Neural cell (in vitro differentiated cells): ENCODE results near the gene PHF21A. TPM values are rescaled to one million over a fixed set of nuclear protein-coding genes. Genes with fewer than 3 reads are reported as not detected.

ENCODE experiments used
- H2AFZ ChIP-seq: fragments of 200-600, 300-800 bp; sonication (generic), shearing (Covaris generic); 2 replicates; pipeline ENCODE4 v1.6.0; 2014; ENCODE audit warnings: low read depth, mild to moderate bottlenecking, antibody characterized with exemption, low read length, moderate library complexity
- H3F3A ChIP-seq: fragments of 200-600 bp; shearing (Covaris generic); 2 replicates; pipeline ENCODE4 v1.6.1; 2016; ENCODE audit warnings: mild to moderate bottlenecking, moderate library complexity, mixed read lengths, antibody characterized with exemption, low read length; ENCODE audit not compliant: insufficient read depth, poor library complexity, severe bottlenecking
- H3K27ac ChIP-seq: fragments of 200-600, 300-800 bp; sonication (generic), shearing (Covaris generic); 2 replicates; pipeline ENCODE4 v1.5.1; 2014; ENCODE audit warnings: mild to moderate bottlenecking, low read length, moderate library complexity
- H3K27me3 ChIP-seq: fragments of 300-800, 200-600 bp; sonication (generic), shearing (Covaris generic); 2 replicates; pipeline ENCODE4 v1.6.0; 2014; ENCODE audit warnings: mild to moderate bottlenecking, low read depth, low read length, moderate library complexity; ENCODE audit not compliant: insufficient read depth
- H3K36me3 ChIP-seq: fragments of 300-800, 200-600 bp; sonication (generic), shearing (Covaris generic); 2 replicates; pipeline ENCODE4 v1.5.1; 2014; ENCODE audit warnings: mild to moderate bottlenecking, antibody characterized with exemption, low read length, moderate library complexity; ENCODE audit not compliant: insufficient read depth
- H3K4me2 ChIP-seq: fragments of 300-800, 200-600 bp; sonication (generic), shearing (Covaris generic); 2 replicates; pipeline ENCODE4 v1.6.0; 2014; ENCODE audit warnings: mild to moderate bottlenecking, low read length
- H3K4me3 ChIP-seq: fragments of 300-800, 200-600 bp; sonication (generic), shearing (Covaris generic); 2 replicates; pipeline ENCODE4 v1.5.1; 2014; ENCODE audit warnings: mild to moderate bottlenecking, low read length, moderate library complexity
- H3K79me2 ChIP-seq: fragments of 200-600 bp; shearing (Covaris generic); replicated peaks from 2 replicates; pipeline ENCODE4 v1.6.0; 2014; ENCODE audit warnings: mild to moderate bottlenecking, low read length, moderate library complexity; ENCODE audit not compliant: insufficient read depth
- H3K9ac ChIP-seq: fragments of 300-800, 200-600 bp; sonication (generic), shearing (Covaris generic); 2 replicates; pipeline ENCODE4 v1.6.1; 2016; ENCODE audit warnings: mild to moderate bottlenecking, low read length, mixed read lengths
- H3K9me2 ChIP-seq: fragments of 200-600 bp; shearing (Covaris generic); 2 replicates; pipeline ENCODE4 v1.6.1; 2016; ENCODE audit warnings: mild to moderate bottlenecking, low read length, mixed read lengths; ENCODE audit not compliant: insufficient read depth
- H3K9me3 ChIP-seq: fragments of 200-600, 300-800 bp; sonication (generic), shearing (Covaris generic); 2 replicates; pipeline ENCODE4 v1.6.1; 2016; ENCODE audit warnings: mild to moderate bottlenecking, mixed run types, low read length, moderate library complexity, mixed read lengths
- H4K20me1 ChIP-seq: fragments of 200-600 bp; shearing (Covaris generic); 2 replicates; pipeline ENCODE4 v1.6.1; 2016; ENCODE audit warnings: mild to moderate bottlenecking, mixed run types; ENCODE audit not compliant: insufficient read depth
- EP300 ChIP-seq: fragments of 450-650 bp; conservative IDR thresholded peaks from 2 replicates; pipeline ENCODE4 v1.6.1; 2014; ENCODE audit warnings: antibody characterized with exemption, mild to moderate bottlenecking, moderate library complexity; ENCODE audit not compliant: poor library complexity, severe bottlenecking
- EZH2 ChIP-seq: fragments of 200-600, 300-800 bp; shearing (Covaris generic), sonication (generic); IDR thresholded peaks from 2 replicates; pipeline ENCODE4 v1.6.1; 2014; ENCODE audit warnings: antibody characterized with exemption, low read length, borderline replicate concordance, mild to moderate bottlenecking; ENCODE audit not compliant: insufficient read depth, poor library complexity, severe bottlenecking
- MXI1 ChIP-seq: fragments of 450-650 bp; conservative IDR thresholded peaks from 2 replicates; pipeline ENCODE4 v1.6.1; 2014; ENCODE audit warnings: antibody characterized with exemption, mild to moderate bottlenecking; ENCODE audit not compliant: poor library complexity, severe bottlenecking
- POLR2AphosphoS5 ChIP-seq: IDR thresholded peaks from 2 replicates; pipeline ENCODE4 v1.6.1; 2012
- RAD21 ChIP-seq: fragments of 450-650 bp; conservative IDR thresholded peaks from 2 replicates; pipeline ENCODE4 v1.6.1; 2014; ENCODE audit warnings: antibody characterized with exemption, mild to moderate bottlenecking, moderate library complexity
- SMC3 ChIP-seq: fragments of 450-650 bp; conservative IDR thresholded peaks from 2 replicates; pipeline ENCODE4 v1.6.1; 2014; ENCODE audit warnings: antibody characterized with exemption, mild to moderate bottlenecking, moderate library complexity; ENCODE audit not compliant: poor library complexity
- TAF1 ChIP-seq: IDR thresholded peaks from 2 replicates; pipeline ENCODE4 v1.6.1; 2012; ENCODE audit warnings: low read depth
- polyA plus RNA-seq: library from polyadenylated mRNA; depleted of rRNA; stranded (reverse); fragments of >200 nt; gene quantifications from 2 replicates; pipeline ENCODE4 v1.2.3, GENCODE V29; 2014
- TF ChIP-seq, protein P1 (sequence below): IDR thresholded peaks from 2 replicates; pipeline ENCODE4 v1.6.1; 2012; ENCODE audit warnings: borderline replicate concordance
- TF ChIP-seq, protein P2 (sequence below): fragments of 450-650 bp; IDR thresholded peaks from 2 replicates; pipeline ENCODE4 v1.5.1; 2014; ENCODE audit warnings: antibody characterized with exemption, mild to moderate bottlenecking, moderate library complexity; ENCODE audit not compliant: poor library complexity, severe bottlenecking

Gene PHF21A
- polyA plus RNA-seq, 1 donor from 2014 or later = 31.7 TPM

DNA sequence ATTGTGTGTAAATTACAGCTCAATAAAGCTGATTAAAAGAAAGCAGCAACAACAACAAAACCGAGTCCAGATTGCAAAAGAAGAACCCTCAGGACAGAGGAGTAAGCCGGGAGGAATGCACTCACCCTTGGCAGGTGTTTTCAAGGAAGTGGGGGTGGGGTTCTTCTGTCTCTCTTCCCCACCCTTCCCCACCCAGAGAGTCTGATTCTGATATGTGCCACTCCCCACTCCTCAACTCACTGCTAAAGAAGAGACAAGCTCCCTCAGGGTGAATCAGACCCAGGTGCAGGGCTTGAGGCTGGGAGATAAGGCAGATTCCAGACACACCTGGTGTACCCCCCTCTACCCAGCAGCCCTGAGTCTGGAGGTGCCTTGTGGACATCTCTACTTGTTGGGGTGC lies 38.4 kb upstream of the PHF21A start:
- no peak overlapping the region for H3K4me3 ChIP-seq
- no peaks in the 10 kb centered on the region for H3K9me3 ChIP-seq
- TF ChIP-seq MXI1 (no peak), TAF1 (no peak)
- TF ChIP-seq, protein P1, sequence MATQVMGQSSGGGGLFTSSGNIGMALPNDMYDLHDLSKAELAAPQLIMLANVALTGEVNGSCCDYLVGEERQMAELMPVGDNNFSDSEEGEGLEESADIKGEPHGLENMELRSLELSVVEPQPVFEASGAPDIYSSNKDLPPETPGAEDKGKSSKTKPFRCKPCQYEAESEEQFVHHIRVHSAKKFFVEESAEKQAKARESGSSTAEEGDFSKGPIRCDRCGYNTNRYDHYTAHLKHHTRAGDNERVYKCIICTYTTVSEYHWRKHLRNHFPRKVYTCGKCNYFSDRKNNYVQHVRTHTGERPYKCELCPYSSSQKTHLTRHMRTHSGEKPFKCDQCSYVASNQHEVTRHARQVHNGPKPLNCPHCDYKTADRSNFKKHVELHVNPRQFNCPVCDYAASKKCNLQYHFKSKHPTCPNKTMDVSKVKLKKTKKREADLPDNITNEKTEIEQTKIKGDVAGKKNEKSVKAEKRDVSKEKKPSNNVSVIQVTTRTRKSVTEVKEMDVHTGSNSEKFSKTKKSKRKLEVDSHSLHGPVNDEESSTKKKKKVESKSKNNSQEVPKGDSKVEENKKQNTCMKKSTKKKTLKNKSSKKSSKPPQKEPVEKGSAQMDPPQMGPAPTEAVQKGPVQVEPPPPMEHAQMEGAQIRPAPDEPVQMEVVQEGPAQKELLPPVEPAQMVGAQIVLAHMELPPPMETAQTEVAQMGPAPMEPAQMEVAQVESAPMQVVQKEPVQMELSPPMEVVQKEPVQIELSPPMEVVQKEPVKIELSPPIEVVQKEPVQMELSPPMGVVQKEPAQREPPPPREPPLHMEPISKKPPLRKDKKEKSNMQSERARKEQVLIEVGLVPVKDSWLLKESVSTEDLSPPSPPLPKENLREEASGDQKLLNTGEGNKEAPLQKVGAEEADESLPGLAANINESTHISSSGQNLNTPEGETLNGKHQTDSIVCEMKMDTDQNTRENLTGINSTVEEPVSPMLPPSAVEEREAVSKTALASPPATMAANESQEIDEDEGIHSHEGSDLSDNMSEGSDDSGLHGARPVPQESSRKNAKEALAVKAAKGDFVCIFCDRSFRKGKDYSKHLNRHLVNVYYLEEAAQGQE = no peak
- H3K27ac ChIP-seq = no peak overlapping the region
- no peaks in the 10 kb centered on the region for H3F3A ChIP-seq
- H3K9ac ChIP-seq = no peak overlapping the region
- no peaks in the 10 kb centered on the region for H3K36me3 ChIP-seq
- H3K4me2 ChIP-seq = no peak overlapping the region
- H3K27me3 ChIP-seq = no peaks in the 10 kb centered on the region
- H3K9me2 ChIP-seq = no peaks in the 10 kb centered on the region
- H3K79me2 ChIP-seq = no peaks in the 10 kb centered on the region
- H2AFZ ChIP-seq = no peak overlapping the region
- H4K20me1 ChIP-seq = no peaks in the 10 kb centered on the region

DNA sequence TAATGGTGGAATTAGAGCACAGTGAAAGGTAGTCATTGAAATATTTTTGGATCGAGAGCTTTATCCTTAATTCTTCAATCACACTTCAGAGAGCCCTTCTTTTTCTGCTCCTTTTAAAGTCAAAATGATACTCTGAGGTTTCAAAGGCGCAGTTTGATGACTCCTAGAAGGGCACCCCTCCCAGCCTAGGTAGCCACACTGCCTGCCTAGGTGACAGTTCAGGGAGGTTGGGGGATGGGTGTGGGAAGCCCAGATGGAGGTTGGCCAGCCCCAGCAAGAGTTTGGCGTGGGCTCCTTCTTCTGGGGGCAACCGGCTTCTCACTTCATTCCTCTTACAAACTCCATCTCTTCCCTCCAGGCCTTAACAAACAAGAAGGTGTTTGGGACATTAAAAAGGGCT lies 28.6 kb upstream of the PHF21A start:
- H3K9ac ChIP-seq = no peak overlapping the region
- no peaks in the 10 kb centered on the region for H3F3A ChIP-seq
- no peak for TF ChIP-seq EP300
- TF ChIP-seq, protein P1 = no peak
- TF ChIP-seq TAF1 = no peak
- no peak for TF ChIP-seq MXI1
- TF ChIP-seq SMC3 = no peak
- TF ChIP-seq, protein P2, sequence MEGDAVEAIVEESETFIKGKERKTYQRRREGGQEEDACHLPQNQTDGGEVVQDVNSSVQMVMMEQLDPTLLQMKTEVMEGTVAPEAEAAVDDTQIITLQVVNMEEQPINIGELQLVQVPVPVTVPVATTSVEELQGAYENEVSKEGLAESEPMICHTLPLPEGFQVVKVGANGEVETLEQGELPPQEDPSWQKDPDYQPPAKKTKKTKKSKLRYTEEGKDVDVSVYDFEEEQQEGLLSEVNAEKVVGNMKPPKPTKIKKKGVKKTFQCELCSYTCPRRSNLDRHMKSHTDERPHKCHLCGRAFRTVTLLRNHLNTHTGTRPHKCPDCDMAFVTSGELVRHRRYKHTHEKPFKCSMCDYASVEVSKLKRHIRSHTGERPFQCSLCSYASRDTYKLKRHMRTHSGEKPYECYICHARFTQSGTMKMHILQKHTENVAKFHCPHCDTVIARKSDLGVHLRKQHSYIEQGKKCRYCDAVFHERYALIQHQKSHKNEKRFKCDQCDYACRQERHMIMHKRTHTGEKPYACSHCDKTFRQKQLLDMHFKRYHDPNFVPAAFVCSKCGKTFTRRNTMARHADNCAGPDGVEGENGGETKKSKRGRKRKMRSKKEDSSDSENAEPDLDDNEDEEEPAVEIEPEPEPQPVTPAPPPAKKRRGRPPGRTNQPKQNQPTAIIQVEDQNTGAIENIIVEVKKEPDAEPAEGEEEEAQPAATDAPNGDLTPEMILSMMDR = no peak
- TF ChIP-seq RAD21 = no peak
- TF ChIP-seq POLR2AphosphoS5 = no peak
- TF ChIP-seq EZH2 = no peak
- no peak overlapping the region for H3K27ac ChIP-seq
- no peak overlapping the region for H2AFZ ChIP-seq
- H3K9me3 ChIP-seq = no peaks in the 10 kb centered on the region
- H3K9me2 ChIP-seq = no peaks in the 10 kb centered on the region
- no peak overlapping the region for H3K4me2 ChIP-seq
- H3K36me3 ChIP-seq = no peaks in the 10 kb centered on the region
- no peak overlapping the region for H3K4me3 ChIP-seq
- H3K27me3 ChIP-seq = no peaks in the 10 kb centered on the region
- H3K79me2 ChIP-seq = no peaks in the 10 kb centered on the region
- H4K20me1 ChIP-seq = no peaks in the 10 kb centered on the region
